NCI-H146 (cell line): ENCODE measurements around the gene ZFHX3.

ENCODE experiments used
- DNase-seq: peaks from one replicate; lab custom pipeline; 2025; lab: John Stamatoyannopoulos, UW

Gene ZFHX3

GRCh38 chr16:72743011-72743761 is 304.7 kb downstream of the ZFHX3 start:
- DNase-seq: no peak

- DNase-seq: no peak
Measured at GRCh38 chr16:72740347-72740746, 307.6 kb downstream of the ZFHX3 start.

GRCh38 chr16:72739577-72739976 is 308.4 kb downstream of the ZFHX3 start:
- DNase-seq: no peak

GRCh38 chr16:72736074-72736473 is 311.9 kb downstream of the ZFHX3 start:
- no peak for DNase-seq
